Stimulated activated CD8-positive, alpha-beta memory T cell treated with anti-CD3 and anti-CD28 coated beads, Interleukin-4, amount 100 ng/mL, for 48 hours (primary cell): ENCODE measurements around the gene IPP.
"Not testable (repeated sequence)": the region's sequence is repeated elsewhere in the genome, so short reads cannot be mapped to it uniquely, and the experiment has no call there.

Experiments used
- DNase-seq: peaks from one replicate; pipeline ENCODE4 v3.0.0-alpha.2; 2020

The IPP gene

GRCh38 chr1:45679123-45679522 lies 71.3 kb downstream of the IPP start:
- DNase-seq: no peak

DNA sequence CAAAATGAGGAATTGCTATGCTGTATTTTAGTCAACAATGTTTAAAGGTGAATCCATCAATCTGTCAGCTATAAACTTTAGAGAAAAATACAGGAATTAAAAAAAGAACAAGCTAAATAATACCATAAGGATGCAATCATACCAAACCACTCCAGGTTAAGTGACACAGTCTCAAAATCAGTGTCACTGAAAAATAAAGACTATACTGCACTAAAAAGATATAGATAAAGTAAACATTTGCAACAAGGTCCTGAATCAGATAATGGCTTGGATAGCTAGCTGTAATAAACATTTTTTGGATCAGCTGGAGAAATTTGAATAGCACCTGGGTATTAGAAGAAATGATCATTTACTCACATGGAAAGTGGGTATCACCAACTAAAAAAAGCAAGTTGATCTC lies 72.0 kb downstream of the IPP start:
- no peak for DNase-seq

DNA sequence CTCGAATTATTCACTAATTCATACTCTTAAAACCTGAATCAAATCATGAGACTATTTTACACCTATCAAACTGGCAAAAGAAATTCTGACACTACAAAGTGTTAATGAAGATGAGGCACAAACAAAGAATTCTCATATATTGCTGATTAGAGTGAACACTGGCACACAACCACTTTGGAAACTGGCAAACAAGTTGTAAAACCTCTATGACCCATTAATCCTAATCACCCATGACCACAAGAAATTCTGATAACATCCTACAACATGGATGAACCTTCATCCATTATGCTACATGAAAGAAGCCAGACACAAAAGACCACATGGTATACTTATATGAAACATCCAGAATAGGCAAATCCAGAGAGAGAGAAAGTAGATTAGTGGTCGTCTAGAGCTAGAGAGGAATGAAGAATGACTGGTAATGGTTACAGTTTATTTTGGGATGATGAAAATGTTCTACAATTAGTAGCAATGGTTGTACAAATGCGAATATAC lies 72.7 kb downstream of the IPP start:
- DNase-seq: no peak

GRCh38 chr1:45676553-45676952 lies 73.9 kb downstream of the IPP start:
- not testable (repeated sequence) for DNase-seq

- no peak for DNase-seq
Measured at GRCh38 chr1:45674478-45674877, 76.0 kb downstream of the IPP start.

GRCh38 chr1:45673956-45674355 lies 76.5 kb downstream of the IPP start:
- no peak for DNase-seq

DNA sequence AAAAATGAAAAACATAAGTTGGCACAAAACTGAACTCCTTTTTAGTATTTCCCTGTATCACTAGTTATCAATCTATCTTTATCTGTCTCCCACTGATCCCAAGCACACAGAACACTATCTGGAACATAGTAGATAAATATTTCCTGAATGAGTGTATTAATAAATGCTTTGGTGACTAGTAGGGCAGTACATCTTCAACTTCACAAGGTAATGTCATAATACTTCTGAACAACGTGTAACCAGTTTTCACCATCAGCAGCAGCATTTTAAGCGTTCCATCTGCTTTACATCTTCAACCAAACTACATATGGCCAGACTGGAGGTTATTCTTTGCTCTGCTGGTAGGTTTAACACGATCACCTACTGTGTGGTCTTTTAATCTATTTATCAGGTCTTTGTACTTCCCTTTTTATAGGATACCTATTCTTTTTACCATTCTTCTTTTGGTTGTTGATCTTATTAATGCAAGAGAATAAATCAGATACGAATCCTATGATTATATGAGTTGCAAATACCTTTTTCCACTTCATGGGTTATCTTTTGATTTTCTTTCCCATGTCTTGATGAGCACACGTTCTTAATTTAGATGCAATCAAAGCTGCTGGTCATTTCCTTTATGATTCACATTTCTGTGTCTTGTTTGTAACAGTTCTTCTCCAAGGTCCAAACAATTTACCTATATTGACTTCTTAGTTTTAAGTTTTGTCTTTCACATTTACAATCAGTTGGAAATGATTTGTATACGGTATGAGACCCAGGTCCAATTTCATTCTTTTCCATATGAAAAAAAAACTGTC lies 80.4 kb downstream of the IPP start:
- no peak for DNase-seq

- DNase-seq: no peak
Measured at GRCh38 chr1:45669379-45669778, 81.1 kb downstream of the IPP start.

GRCh38 chr1:45668526-45668925 lies 81.9 kb downstream of the IPP start:
- no peak for DNase-seq

- no peak for DNase-seq
Measured at GRCh38 chr1:45667321-45668111, 82.9 kb downstream of the IPP start.

GRCh38 chr1:45666836-45667235 lies 83.6 kb downstream of the IPP start:
- no peak for DNase-seq

- DNase-seq: no peak
Measured at GRCh38 chr1:45660336-45660735, 90.1 kb downstream of the IPP start.

- no peak for DNase-seq
Measured at GRCh38 chr1:45659222-45659621, 91.2 kb downstream of the IPP start.

GRCh38 chr1:45658171-45658570 lies 92.3 kb downstream of the IPP start:
- no peak for DNase-seq

GRCh38 chr1:45656573-45657226 lies 93.8 kb downstream of the IPP start:
- DNase-seq: no peak

- no peak for DNase-seq
Measured at GRCh38 chr1:45654540-45655280, 95.7 kb downstream of the IPP start.
